HL-60 (cell line): ENCODE data around the gene KRTAP9-3.
"Not testable (repeated sequence)": the region's sequence is repeated elsewhere in the genome, so short reads cannot be mapped to it uniquely, and the experiment has no call there.

ENCODE experiments used
- DNase-seq, 2 experiments: peaks; one replicate each; pipeline ENCODE4 v3.0.0-alpha.2; 2010 to 2020; ENCODE audit warnings: low read depth in 1 of 2, low spot score in 1 of 2
- H3K27ac ChIP-seq: fragments of 250-450 bp; sonication (Bioruptor Pico); replicated peaks from 2 replicates; pipeline ENCODE4 v1.5.1; 2020; ENCODE audit warnings: mild to moderate bottlenecking, moderate library complexity
- H3K27me3 ChIP-seq: fragments of 250-450 bp; sonication (Bioruptor Pico); 2 replicates; pipeline ENCODE4 v1.5.1; 2021; ENCODE audit warnings: mild to moderate bottlenecking, moderate library complexity; ENCODE audit not compliant: insufficient read depth, poor library complexity, severe bottlenecking
- H3K4me3 ChIP-seq: replicated peaks from 2 replicates; pipeline ENCODE4 v1.5.1; 2011; ENCODE audit warnings: mild to moderate bottlenecking, control low read depth, low read length; ENCODE audit not compliant: insufficient read depth
- CTCF ChIP-seq: IDR thresholded peaks from one replicate; pipeline ENCODE4 v1.5.1; 2011; ENCODE audit warnings: low read length, control low read depth, inconsistent platforms; ENCODE audit not compliant: insufficient read depth
- GABPA ChIP-seq: IDR thresholded peaks from 2 replicates; pipeline ENCODE4 v1.6.1; 2012; ENCODE audit warnings: low read depth
- POLR2AphosphoS5 ChIP-seq: IDR thresholded peaks from 2 replicates; pipeline ENCODE4 v1.6.1; 2012; ENCODE audit warnings: low read depth
- REST ChIP-seq: IDR thresholded peaks from 2 replicates; pipeline ENCODE4 v1.6.1; 2012; ENCODE audit warnings: low read depth; ENCODE audit not compliant: insufficient replicate concordance
- SPI1 ChIP-seq: IDR thresholded peaks from 2 replicates; pipeline ENCODE4 v1.6.1; 2012; ENCODE audit warnings: low read depth, mild to moderate bottlenecking, borderline replicate concordance

Gene KRTAP9-3

GRCh38 chr17:41246995-41247787 lies 14.9 kb downstream of the KRTAP9-3 start:
- not testable (repeated sequence) for H3K4me3 ChIP-seq, H3K27ac ChIP-seq, DNase-seq, H3K27me3 ChIP-seq

- H3K27me3 ChIP-seq, H3K4me3 ChIP-seq, H3K27ac ChIP-seq, DNase-seq: not testable (repeated sequence)
Measured at GRCh38 chr17:41249637-41250240, 17.5 kb downstream of the KRTAP9-3 start, which contains the start of gene KRTAP9-4. KRTAP9-4 (plus strand) TSS chr17:41249687; CDS start chr17:41249721, 34 bp downstream.

GRCh38 chr17:41251261-41251660 lies 19.0 kb downstream of the KRTAP9-3 start:
- H3K27me3 ChIP-seq: no peaks in the 10 kb centered on the region
- no peak overlapping the region for H3K4me3 ChIP-seq
- no peak overlapping the region for H3K27ac ChIP-seq
- TF ChIP-seq GABPA (no peak), POLR2AphosphoS5 (no peak), CTCF (no peak), REST (no peak), SPI1 (no peak)
- DNase-seq: no peak

- DNase-seq: no peak
- no peak overlapping the region for H3K4me3 ChIP-seq
- TF ChIP-seq CTCF (no peak), SPI1 (no peak), POLR2AphosphoS5 (no peak), REST (no peak), GABPA (no peak)
- H3K27ac ChIP-seq: no peak overlapping the region
- H3K27me3 ChIP-seq: peaks cover 4% of the 10 kb centered on the region
Measured at GRCh38 chr17:41254861-41255260, 22.6 kb downstream of the KRTAP9-3 start.

- H3K4me3 ChIP-seq, H3K27me3 ChIP-seq, DNase-seq, H3K27ac ChIP-seq: not testable (repeated sequence)
Measured at GRCh38 chr17:41255381-41256290, 23.4 kb downstream of the KRTAP9-3 start, which contains the start of gene KRTAP9-9. KRTAP9-9 (plus strand) TSS chr17:41255384.
